HFFc6 (cell line): ENCODE results near the gene MAP3K5. TPM values are rescaled to one million over a fixed set of nuclear protein-coding genes. Genes with fewer than 3 reads are reported as not detected.
A peak's percentile ranks its signal among the peaks of the same experiment; 100 is the strongest.

Experiments used
- DNase-seq: peaks from one replicate; pipeline ENCODE4 v3.0.0-alpha.2; 2018
- H3K27ac Mint-ChIP-seq: 2 replicates; pipeline ENCODE4 v1.8.0; 2020; ENCODE audit warnings: mild to moderate bottlenecking, mixed read lengths
- H3K27me3 Mint-ChIP-seq: 2 replicates; pipeline ENCODE4 v1.8.0; 2021; ENCODE audit warnings: mild to moderate bottlenecking, moderate library complexity, mixed read lengths; ENCODE audit not compliant: insufficient read depth
- H3K36me3 Mint-ChIP-seq: 2 replicates; pipeline ENCODE4 v1.8.0; 2021; ENCODE audit warnings: low read depth, mixed read lengths
- H3K4me1 Mint-ChIP-seq: 2 replicates; pipeline ENCODE4 v1.8.0; 2020; ENCODE audit warnings: low read depth, mixed read lengths
- H3K4me3 Mint-ChIP-seq: 2 replicates; pipeline ENCODE4 v1.8.0; 2020; ENCODE audit warnings: mild to moderate bottlenecking, moderate library complexity, mixed read lengths
- H3K9me3 Mint-ChIP-seq: 2 replicates; pipeline ENCODE4 v1.8.0; 2020; ENCODE audit warnings: mild to moderate bottlenecking, mixed read lengths
- CTCF ChIP-seq: fragments of 200-600 bp; sonication (generic); IDR thresholded peaks from 2 replicates; pipeline ENCODE4 v1.5.0; 2021; ENCODE audit warnings: antibody characterized with exemption, mild to moderate bottlenecking
- total RNA-seq, 6 experiments: library from RNA; stranded (reverse); fragmentation: NEBNext Ultra II Directional; extraction: Animal tissue kit (Norgen Biotek cat#: 25700); gene quantifications; 2 replicates in 1 of 6; 3 replicates in 5 of 6; pipeline ENCODE4 v1.2.3, GENCODE V29; 2021

Gene MAP3K5
- total RNA-seq, 6 experiments from 2014 or later = 11.9 to 22.2 (median 19.1) TPM

- H3K27ac Mint-ChIP-seq = peak overlapping the region; percentile 36
- H3K36me3 Mint-ChIP-seq = peaks cover 17% of the 10 kb centered on the region
- no peak for DNase-seq
- no peaks in the 10 kb centered on the region; the same call in 1 of the 2 replicates for H3K27me3 Mint-ChIP-seq
- no peaks in the 10 kb centered on the region for H3K9me3 Mint-ChIP-seq
- H3K4me1 Mint-ChIP-seq = peaks cover 69% of the 10 kb centered on the region
- no peak overlapping the region; the same call in 1 of the 2 replicates for H3K4me3 Mint-ChIP-seq
- TF ChIP-seq CTCF = no peak
Measured at GRCh38 chr6:136784910-136785746, 7.1 kb downstream of the MAP3K5 start.

GRCh38 chr6:136784271-136784664 is 8.0 kb downstream of the MAP3K5 start:
- Mint-ChIP-seq H3K9me3 (no peaks in the 10 kb centered on the region), H3K4me1 (peaks cover 64% of the 10 kb centered on the region), H3K36me3 (peaks cover 17% of the 10 kb centered on the region), H3K27ac (peak overlapping the region; percentile 69), H3K27me3 (no peaks in the 10 kb centered on the region; the same call in 1 of the 2 replicates), H3K4me3 (no peak overlapping the region)
- no peak for TF ChIP-seq CTCF
- no peak for DNase-seq

- no peaks in the 10 kb centered on the region; the same call in 1 of the 2 replicates for H3K27me3 Mint-ChIP-seq
- no peak for DNase-seq
- H3K4me1 Mint-ChIP-seq = peaks cover 61% of the 10 kb centered on the region
- no peak overlapping the region for H3K4me3 Mint-ChIP-seq
- H3K9me3 Mint-ChIP-seq = no peaks in the 10 kb centered on the region
- H3K27ac Mint-ChIP-seq = peak overlapping the region; percentile 69
- H3K36me3 Mint-ChIP-seq = peaks cover 17% of the 10 kb centered on the region
- no peak for TF ChIP-seq CTCF
Measured at GRCh38 chr6:136783495-136784270, 8.6 kb downstream of the MAP3K5 start.

GRCh38 chr6:136783021-136783420 is 9.3 kb downstream of the MAP3K5 start:
- H3K27ac Mint-ChIP-seq = peak overlapping the region; percentile 94
- H3K4me3 Mint-ChIP-seq = peak overlapping the region; percentile 64; the same call in 1 of the 2 replicates

More at GRCh38 chr6:136783021-136783420, 9.3 kb downstream of the MAP3K5 start:
- Mint-ChIP-seq H3K4me1 (peaks cover 54% of the 10 kb centered on the region), H3K36me3 (peaks cover 17% of the 10 kb centered on the region), H3K9me3 (no peaks in the 10 kb centered on the region), H3K27me3 (no peaks in the 10 kb centered on the region; the same call in 1 of the 2 replicates)
- no peak for TF ChIP-seq CTCF
- no peak for DNase-seq
